GM23338 (cell line): Measurements from ENCODE around the gene RAB37. TPM values are rescaled to one million over a fixed set of nuclear protein-coding genes. Genes with fewer than 3 reads are reported as not detected.

Experiments used
- ATAC-seq: fragments of 200-7000 bp; cut with Tn5 transposase; 3 replicates; pipeline ENCODE4 v1.9.1; 2020
- DNase-seq: peaks from one replicate; pipeline ENCODE4 v3.0.0-alpha.2; 2015; ENCODE audit warnings: low spot score
- H2AFZ ChIP-seq: fragments of 200-600 bp; sonication (generic); 2 replicates; pipeline ENCODE4 v1.8.0; 2016; ENCODE audit warnings: antibody characterized with exemption, mild to moderate bottlenecking, moderate library complexity
- H3F3A ChIP-seq: fragments of 200-600 bp; sonication (generic); replicated peaks from 2 replicates; pipeline ENCODE4 v1.8.0; 2017; ENCODE audit warnings: antibody characterized with exemption, mixed run types, low read depth
- H3K27ac ChIP-seq: fragments of 200-600 bp; sonication (generic); 2 replicates; pipeline ENCODE4 v1.6.1; 2016; ENCODE audit warnings: low read depth
- H3K27me3 ChIP-seq: fragments of 200-600 bp; sonication (generic); 2 replicates; pipeline ENCODE4 v1.8.0; 2016; ENCODE audit warnings: mild to moderate bottlenecking, mixed run types, moderate library complexity; ENCODE audit not compliant: insufficient read depth
- H3K36me3 ChIP-seq: fragments of 200-600 bp; sonication (generic); 2 replicates; pipeline ENCODE4 v1.8.0; 2016; ENCODE audit warnings: mild to moderate bottlenecking; ENCODE audit not compliant: insufficient read depth
- H3K4me1 ChIP-seq: fragments of 200-600 bp; sonication (generic); 2 replicates; pipeline ENCODE4 v1.8.0; 2016; ENCODE audit warnings: mild to moderate bottlenecking, moderate library complexity; ENCODE audit not compliant: insufficient read depth
- H3K4me2 ChIP-seq: fragments of 200-600 bp; sonication (generic); 2 replicates; pipeline ENCODE4 v1.7.1; 2017; ENCODE audit warnings: mixed run types
- H3K4me3 ChIP-seq: fragments of 200-600 bp; sonication (generic); 2 replicates; pipeline ENCODE4 v1.6.1; 2016; ENCODE audit warnings: mixed run types
- H3K79me2 ChIP-seq: fragments of 200-600 bp; sonication (generic); replicated peaks from 2 replicates; pipeline ENCODE4 v1.8.0; 2017; ENCODE audit warnings: mild to moderate bottlenecking; ENCODE audit not compliant: insufficient read depth
- H3K9me2 ChIP-seq: fragments of 200-600 bp; sonication (generic); 2 replicates; pipeline ENCODE4 v1.8.0; 2017; ENCODE audit not compliant: insufficient read depth
- H4K20me1 ChIP-seq: fragments of 200-600 bp; sonication (generic); replicated peaks from 2 replicates; pipeline ENCODE4 v1.8.0; 2017; ENCODE audit warnings: mild to moderate bottlenecking; ENCODE audit not compliant: insufficient read depth
- H3K27ac Mint-ChIP-seq: 2 replicates; pipeline ENCODE4 v1.8.0; 2020; ENCODE audit warnings: inconsistent platforms, mild to moderate bottlenecking, moderate library complexity, mixed read lengths
- H3K27me3 Mint-ChIP-seq: 3 replicates; pipeline ENCODE4 v1.8.0; 2022; ENCODE audit warnings: low read depth, mild to moderate bottlenecking, moderate library complexity, mixed read lengths, inconsistent platforms; ENCODE audit not compliant: insufficient read depth, poor library complexity
- H3K36me3 Mint-ChIP-seq: 3 replicates; pipeline ENCODE4 v1.8.0; 2021; ENCODE audit warnings: low read depth, mild to moderate bottlenecking, inconsistent platforms, moderate library complexity, mixed read lengths
- H3K4me1 Mint-ChIP-seq: 3 replicates; pipeline ENCODE4 v1.8.0; 2020; ENCODE audit warnings: mild to moderate bottlenecking, inconsistent platforms, mixed read lengths
- H3K4me3 Mint-ChIP-seq: 3 replicates; pipeline ENCODE4 v1.8.0; 2021; ENCODE audit warnings: moderate library complexity, mild to moderate bottlenecking, inconsistent platforms, mixed read lengths
- H3K9me3 Mint-ChIP-seq: 3 replicates; pipeline ENCODE4 v1.8.0; 2020; ENCODE audit warnings: moderate library complexity, mild to moderate bottlenecking, inconsistent platforms, mixed read lengths
- CREB1 ChIP-seq: fragments of 250-450 bp; sonication (Bioruptor Pico); IDR thresholded peaks from 2 replicates; pipeline ENCODE4 v1.5.0; 2020; ENCODE audit warnings: low read depth, mild to moderate bottlenecking, moderate library complexity
- EZH2 ChIP-seq: fragments of 200-600 bp; sonication (generic); IDR thresholded peaks from one replicate; pipeline ENCODE4 v1.8.0; 2017; ENCODE audit warnings: antibody characterized with exemption, mild to moderate bottlenecking, low read depth; ENCODE audit not compliant: unreplicated experiment
- EZH2phosphoT487 ChIP-seq: fragments of 200-600 bp; sonication (generic); IDR thresholded peaks from one replicate; pipeline ENCODE4 v1.8.1; 2018; ENCODE audit warnings: antibody characterized with exemption; ENCODE audit not compliant: unreplicated experiment
- JUNB ChIP-seq: IDR thresholded peaks from one replicate; pipeline ENCODE4 v1.6.1; 2016; ENCODE audit warnings: antibody characterized with exemption; ENCODE audit not compliant: unreplicated experiment
- NANOG ChIP-seq: IDR thresholded peaks from 2 replicates; pipeline ENCODE4 v1.6.1; 2016; ENCODE audit warnings: antibody characterized with exemption, borderline replicate concordance
- POLR2AphosphoS5 ChIP-seq: IDR thresholded peaks from 2 replicates; pipeline ENCODE4 v1.6.1; 2016; ENCODE audit warnings: antibody characterized with exemption, low read depth
- STAT1 ChIP-seq: IDR thresholded peaks from one replicate; pipeline ENCODE4 v1.6.1; 2016; ENCODE audit warnings: antibody characterized with exemption; ENCODE audit not compliant: unreplicated experiment
- ZNF114 ChIP-seq: fragments of 250-450 bp; sonication (Bioruptor Pico); IDR thresholded peaks from 2 replicates; pipeline ENCODE4 v1.5.0; 2020; ENCODE audit warnings: mild to moderate bottlenecking, moderate library complexity
- ZNF331 ChIP-seq: fragments of 250-450 bp; sonication (Bioruptor Pico); IDR thresholded peaks from 2 replicates; pipeline ENCODE4 v1.5.0; 2020; ENCODE audit warnings: low read depth, mild to moderate bottlenecking, moderate library complexity
- polyA plus RNA-seq: library from polyadenylated mRNA; unstranded; fragments of >200 nt; fragmentation: Nextera tagmentation; extraction: Ambion mirVana; gene quantifications from 2 replicates; pipeline ENCODE4 v1.2.1, GENCODE V29; 2016
- total RNA-seq: library from RNA; depleted of rRNA; stranded (reverse); fragments of >200 nt; shearing (Covaris generic); gene quantifications from 2 replicates; pipeline ENCODE4 v1.2.3, GENCODE V29; 2014
- TF ChIP-seq, protein P1 (sequence below), 2 experiments: fragments of 200-600 bp in 1 of 2; sonication (generic) in 1 of 2; conservative IDR thresholded peaks; 2 replicates each; pipeline versions ENCODE4 v1.5.1 to v1.6.1; 2016 to 2017; ENCODE audit warnings: antibody characterized with exemption in 2 of 2, low read depth in 2 of 2, mild to moderate bottlenecking in 2 of 2, moderate library complexity in 1 of 2
- TF ChIP-seq, protein P2 (sequence below): fragments of 250-450 bp; sonication (Bioruptor Pico); IDR thresholded peaks from 2 replicates; pipeline ENCODE4 v1.5.0; 2020; ENCODE audit warnings: mild to moderate bottlenecking, moderate library complexity
- TF ChIP-seq, protein P3 (sequence below): IDR thresholded peaks from one replicate; pipeline ENCODE4 v1.6.1; 2018; ENCODE audit warnings: antibody characterized with exemption; ENCODE audit not compliant: unreplicated experiment
- TF ChIP-seq, protein P4 (sequence below): IDR thresholded peaks from 2 replicates; pipeline ENCODE4 v1.6.1; 2016; ENCODE audit warnings: antibody characterized with exemption

Gene RAB37
- total and polyA plus RNA-seq, 2 experiments from 2014 or later, result 3.3 to 5.2 TPM

DNA sequence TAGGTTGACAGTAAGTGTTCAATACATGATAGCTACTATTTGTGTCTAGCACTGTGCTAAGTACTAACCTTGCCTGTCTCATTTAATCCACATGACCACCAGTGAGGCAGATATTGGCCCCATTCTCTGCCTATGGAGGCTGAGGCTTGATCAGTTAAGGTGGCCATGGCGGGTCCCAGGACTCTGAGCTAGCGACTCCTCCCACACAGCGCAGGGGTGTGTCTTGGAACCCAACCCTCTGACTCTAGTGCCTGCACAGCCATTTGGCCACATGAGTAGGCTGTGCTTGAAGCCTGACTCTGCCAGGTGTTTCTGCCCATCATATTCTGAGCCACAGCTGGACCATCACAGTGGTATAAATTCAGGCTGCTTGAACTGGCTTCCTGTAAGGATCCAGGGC lies 17.8 kb downstream of the RAB37 start:
- Histone ChIP-seq H3K27me3 (no peaks in the 10 kb centered on the region), H3K79me2 (peaks cover 92% of the 10 kb centered on the region), H3K4me2 (no peak overlapping the region), H3K4me3 (no peak overlapping the region), H3K4me1 (peaks cover 43% of the 10 kb centered on the region), H2AFZ (no peak overlapping the region), H3K27ac (no peak overlapping the region), H3F3A (no peaks in the 10 kb centered on the region), H4K20me1 (peaks cover 67% of the 10 kb centered on the region), H3K36me3 (no peaks in the 10 kb centered on the region), H3K9me2 (no peaks in the 10 kb centered on the region)
- no peak for TF ChIP-seq ZNF114 (CRISPR knock-in tag)
- no peak for TF ChIP-seq CREB1 (CRISPR knock-in tag)
- TF ChIP-seq NANOG, result no peak
- no peak for TF ChIP-seq EZH2phosphoT487
- no peak for TF ChIP-seq ZNF331 (CRISPR knock-in tag)
- TF ChIP-seq, protein P1, sequence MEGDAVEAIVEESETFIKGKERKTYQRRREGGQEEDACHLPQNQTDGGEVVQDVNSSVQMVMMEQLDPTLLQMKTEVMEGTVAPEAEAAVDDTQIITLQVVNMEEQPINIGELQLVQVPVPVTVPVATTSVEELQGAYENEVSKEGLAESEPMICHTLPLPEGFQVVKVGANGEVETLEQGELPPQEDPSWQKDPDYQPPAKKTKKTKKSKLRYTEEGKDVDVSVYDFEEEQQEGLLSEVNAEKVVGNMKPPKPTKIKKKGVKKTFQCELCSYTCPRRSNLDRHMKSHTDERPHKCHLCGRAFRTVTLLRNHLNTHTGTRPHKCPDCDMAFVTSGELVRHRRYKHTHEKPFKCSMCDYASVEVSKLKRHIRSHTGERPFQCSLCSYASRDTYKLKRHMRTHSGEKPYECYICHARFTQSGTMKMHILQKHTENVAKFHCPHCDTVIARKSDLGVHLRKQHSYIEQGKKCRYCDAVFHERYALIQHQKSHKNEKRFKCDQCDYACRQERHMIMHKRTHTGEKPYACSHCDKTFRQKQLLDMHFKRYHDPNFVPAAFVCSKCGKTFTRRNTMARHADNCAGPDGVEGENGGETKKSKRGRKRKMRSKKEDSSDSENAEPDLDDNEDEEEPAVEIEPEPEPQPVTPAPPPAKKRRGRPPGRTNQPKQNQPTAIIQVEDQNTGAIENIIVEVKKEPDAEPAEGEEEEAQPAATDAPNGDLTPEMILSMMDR (conservative IDR thresholded peaks at IDR 0.05; ENCODE audit: low read depth in 2 of 2), result no peak
- TF ChIP-seq, protein P2, sequence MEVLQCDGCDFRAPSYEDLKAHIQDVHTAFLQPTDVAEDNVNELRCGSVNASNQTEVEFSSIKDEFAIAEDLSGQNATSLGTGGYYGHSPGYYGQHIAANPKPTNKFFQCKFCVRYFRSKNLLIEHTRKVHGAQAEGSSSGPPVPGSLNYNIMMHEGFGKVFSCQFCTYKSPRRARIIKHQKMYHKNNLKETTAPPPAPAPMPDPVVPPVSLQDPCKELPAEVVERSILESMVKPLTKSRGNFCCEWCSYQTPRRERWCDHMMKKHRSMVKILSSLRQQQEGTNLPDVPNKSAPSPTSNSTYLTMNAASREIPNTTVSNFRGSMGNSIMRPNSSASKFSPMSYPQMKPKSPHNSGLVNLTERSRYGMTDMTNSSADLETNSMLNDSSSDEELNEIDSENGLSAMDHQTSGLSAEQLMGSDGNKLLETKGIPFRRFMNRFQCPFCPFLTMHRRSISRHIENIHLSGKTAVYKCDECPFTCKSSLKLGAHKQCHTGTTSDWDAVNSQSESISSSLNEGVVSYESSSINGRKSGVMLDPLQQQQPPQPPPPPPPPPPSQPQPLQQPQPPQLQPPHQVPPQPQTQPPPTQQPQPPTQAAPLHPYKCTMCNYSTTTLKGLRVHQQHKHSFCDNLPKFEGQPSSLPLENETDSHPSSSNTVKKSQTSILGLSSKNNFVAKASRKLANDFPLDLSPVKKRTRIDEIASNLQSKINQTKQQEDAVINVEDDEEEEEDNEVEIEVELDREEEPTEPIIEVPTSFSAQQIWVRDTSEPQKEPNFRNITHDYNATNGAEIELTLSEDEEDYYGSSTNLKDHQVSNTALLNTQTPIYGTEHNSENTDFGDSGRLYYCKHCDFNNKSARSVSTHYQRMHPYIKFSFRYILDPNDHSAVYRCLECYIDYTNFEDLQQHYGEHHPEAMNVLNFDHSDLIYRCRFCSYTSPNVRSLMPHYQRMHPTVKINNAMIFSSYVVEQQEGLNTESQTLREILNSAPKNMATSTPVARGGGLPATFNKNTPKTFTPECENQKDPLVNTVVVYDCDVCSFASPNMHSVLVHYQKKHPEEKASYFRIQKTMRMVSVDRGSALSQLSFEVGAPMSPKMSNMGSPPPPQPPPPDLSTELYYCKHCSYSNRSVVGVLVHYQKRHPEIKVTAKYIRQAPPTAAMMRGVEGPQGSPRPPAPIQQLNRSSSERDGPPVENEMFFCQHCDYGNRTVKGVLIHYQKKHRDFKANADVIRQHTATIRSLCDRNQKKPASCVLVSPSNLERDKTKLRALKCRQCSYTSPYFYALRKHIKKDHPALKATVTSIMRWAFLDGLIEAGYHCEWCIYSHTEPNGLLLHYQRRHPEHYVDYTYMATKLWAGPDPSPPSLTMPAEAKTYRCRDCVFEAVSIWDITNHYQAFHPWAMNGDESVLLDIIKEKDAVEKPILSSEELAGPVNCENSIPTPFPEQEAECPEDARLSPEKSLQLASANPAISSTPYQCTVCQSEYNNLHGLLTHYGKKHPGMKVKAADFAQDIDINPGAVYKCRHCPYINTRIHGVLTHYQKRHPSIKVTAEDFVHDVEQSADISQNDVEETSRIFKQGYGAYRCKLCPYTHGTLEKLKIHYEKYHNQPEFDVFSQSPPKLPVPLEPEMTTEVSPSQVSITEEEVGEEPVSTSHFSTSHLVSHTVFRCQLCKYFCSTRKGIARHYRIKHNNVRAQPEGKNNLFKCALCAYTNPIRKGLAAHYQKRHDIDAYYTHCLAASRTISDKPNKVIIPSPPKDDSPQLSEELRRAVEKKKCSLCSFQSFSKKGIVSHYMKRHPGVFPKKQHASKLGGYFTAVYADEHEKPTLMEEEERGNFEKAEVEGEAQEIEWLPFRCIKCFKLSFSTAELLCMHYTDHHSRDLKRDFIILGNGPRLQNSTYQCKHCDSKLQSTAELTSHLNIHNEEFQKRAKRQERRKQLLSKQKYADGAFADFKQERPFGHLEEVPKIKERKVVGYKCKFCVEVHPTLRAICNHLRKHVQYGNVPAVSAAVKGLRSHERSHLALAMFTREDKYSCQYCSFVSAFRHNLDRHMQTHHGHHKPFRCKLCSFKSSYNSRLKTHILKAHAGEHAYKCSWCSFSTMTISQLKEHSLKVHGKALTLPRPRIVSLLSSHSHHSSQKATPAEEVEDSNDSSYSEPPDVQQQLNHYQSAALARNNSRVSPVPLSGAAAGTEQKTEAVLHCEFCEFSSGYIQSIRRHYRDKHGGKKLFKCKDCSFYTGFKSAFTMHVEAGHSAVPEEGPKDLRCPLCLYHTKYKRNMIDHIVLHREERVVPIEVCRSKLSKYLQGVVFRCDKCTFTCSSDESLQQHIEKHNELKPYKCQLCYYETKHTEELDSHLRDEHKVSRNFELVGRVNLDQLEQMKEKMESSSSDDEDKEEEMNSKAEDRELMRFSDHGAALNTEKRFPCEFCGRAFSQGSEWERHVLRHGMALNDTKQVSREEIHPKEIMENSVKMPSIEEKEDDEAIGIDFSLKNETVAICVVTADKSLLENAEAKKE (CRISPR knock-in tag), result no peak
- no peak for TF ChIP-seq STAT1
- TF ChIP-seq, protein P3, sequence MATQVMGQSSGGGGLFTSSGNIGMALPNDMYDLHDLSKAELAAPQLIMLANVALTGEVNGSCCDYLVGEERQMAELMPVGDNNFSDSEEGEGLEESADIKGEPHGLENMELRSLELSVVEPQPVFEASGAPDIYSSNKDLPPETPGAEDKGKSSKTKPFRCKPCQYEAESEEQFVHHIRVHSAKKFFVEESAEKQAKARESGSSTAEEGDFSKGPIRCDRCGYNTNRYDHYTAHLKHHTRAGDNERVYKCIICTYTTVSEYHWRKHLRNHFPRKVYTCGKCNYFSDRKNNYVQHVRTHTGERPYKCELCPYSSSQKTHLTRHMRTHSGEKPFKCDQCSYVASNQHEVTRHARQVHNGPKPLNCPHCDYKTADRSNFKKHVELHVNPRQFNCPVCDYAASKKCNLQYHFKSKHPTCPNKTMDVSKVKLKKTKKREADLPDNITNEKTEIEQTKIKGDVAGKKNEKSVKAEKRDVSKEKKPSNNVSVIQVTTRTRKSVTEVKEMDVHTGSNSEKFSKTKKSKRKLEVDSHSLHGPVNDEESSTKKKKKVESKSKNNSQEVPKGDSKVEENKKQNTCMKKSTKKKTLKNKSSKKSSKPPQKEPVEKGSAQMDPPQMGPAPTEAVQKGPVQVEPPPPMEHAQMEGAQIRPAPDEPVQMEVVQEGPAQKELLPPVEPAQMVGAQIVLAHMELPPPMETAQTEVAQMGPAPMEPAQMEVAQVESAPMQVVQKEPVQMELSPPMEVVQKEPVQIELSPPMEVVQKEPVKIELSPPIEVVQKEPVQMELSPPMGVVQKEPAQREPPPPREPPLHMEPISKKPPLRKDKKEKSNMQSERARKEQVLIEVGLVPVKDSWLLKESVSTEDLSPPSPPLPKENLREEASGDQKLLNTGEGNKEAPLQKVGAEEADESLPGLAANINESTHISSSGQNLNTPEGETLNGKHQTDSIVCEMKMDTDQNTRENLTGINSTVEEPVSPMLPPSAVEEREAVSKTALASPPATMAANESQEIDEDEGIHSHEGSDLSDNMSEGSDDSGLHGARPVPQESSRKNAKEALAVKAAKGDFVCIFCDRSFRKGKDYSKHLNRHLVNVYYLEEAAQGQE, result no peak
- no peak for TF ChIP-seq JUNB
- no peak for TF ChIP-seq POLR2AphosphoS5
- no peak for TF ChIP-seq EZH2
- TF ChIP-seq, protein P4, sequence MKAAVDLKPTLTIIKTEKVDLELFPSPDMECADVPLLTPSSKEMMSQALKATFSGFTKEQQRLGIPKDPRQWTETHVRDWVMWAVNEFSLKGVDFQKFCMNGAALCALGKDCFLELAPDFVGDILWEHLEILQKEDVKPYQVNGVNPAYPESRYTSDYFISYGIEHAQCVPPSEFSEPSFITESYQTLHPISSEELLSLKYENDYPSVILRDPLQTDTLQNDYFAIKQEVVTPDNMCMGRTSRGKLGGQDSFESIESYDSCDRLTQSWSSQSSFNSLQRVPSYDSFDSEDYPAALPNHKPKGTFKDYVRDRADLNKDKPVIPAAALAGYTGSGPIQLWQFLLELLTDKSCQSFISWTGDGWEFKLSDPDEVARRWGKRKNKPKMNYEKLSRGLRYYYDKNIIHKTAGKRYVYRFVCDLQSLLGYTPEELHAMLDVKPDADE, result no peak
- no peak for DNase-seq
- no peaks in the 10 kb centered on the region for H3K9me3 Mint-ChIP-seq
- 0 out of 2 replicates have a peak overlapping the region, but pooled peaks have one; percentile 59 for H3K27ac Mint-ChIP-seq
- H3K36me3 Mint-ChIP-seq, result peaks cover 16% of the 10 kb centered on the region; the same call in 2 of the 3 replicates
- no peak overlapping the region for H3K4me3 Mint-ChIP-seq
- peaks cover 59% of the 10 kb centered on the region for H3K4me1 Mint-ChIP-seq
- peaks cover 18% of the 10 kb centered on the region for H3K27me3 Mint-ChIP-seq
- ATAC-seq, result no peak
